HEK293T (cell line): ENCODE data around the gene SUN5.

Source experiments
- FOXK2 ChIP-seq: fragments of 450-650 bp; IDR thresholded peaks from 2 replicates; pipeline ENCODE4 v1.6.1; 2016; ENCODE audit warnings: mild to moderate bottlenecking
- SUZ12 ChIP-seq: fragments of 450-650 bp; IDR thresholded peaks from 2 replicates; pipeline ENCODE4 v1.6.1; 2016; ENCODE audit warnings: mild to moderate bottlenecking

- TF ChIP-seq FOXK2 (no peak), SUZ12 (no peak)
These were observed 22.8 kb upstream of the SUN5 start for GRCh38 chr20:33026779-33027759.
